ENCODE measurements around the gene GPR3. TPM values are rescaled to one million over a fixed set of nuclear protein-coding genes. Genes with fewer than 3 reads are reported as not detected.

The GPR3 gene
- total and polyA plus RNA-seq, 9 donors = 0.18 to 1.1 (median 0.84) TPM

DNA sequence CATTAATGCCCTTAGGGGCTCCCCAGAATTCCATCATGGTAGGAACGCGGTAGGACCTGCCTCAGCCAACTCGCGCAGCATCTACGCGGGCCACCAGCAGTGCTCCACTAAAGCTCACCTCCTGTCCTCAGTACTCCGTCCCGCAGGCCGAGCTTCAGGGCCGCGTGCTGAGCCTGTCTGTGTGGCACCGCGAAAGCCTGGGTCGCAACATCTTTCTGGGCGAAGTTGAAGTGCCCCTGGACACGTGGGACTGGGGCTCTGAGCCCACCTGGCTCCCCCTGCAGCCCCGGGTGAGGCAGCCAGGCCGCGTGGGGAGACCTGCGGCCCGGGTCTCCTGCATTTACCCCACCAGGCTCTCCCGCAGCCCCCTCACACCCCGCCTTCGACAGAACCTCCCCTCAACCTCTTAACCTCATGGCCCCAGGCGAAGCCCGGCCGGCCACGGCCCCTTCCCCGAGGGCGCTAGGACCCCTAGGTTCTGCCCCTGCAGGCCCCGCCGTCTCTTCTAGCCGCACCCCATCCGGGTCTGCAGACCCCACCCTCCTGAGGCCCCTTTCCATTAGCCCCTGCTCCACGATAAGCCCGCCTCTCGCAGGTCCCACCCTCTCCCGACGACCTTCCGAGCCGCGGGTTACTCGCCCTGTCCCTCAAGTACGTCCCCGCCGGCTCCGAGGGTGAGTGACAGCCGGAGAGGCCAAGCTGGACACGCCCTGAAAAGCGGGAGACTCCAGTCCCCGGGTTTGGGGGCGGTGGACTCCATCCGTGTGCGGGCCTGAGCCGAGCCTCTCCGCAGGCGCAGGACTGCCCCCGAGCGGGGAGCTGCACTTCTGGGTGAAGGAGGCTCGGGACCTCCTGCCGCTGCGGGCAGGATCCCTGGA, 41.5 kb upstream of the GPR3 start:
- Histone ChIP-seq H3K27me3 (ENCODE audit: control insufficient read depth, insufficient read depth, low read length) (peaks cover 37% of the 10 kb centered on the region), H3K4me3 (ENCODE audit: low read length) (peak overlapping the region; percentile 25), H3K9me3 (replicated peaks; ENCODE audit: control insufficient read depth, low read depth, low read length) (no peaks in the 10 kb centered on the region), H3K27ac (ENCODE audit: low read length) (no peak overlapping the region), H3K4me1 (ENCODE audit: control insufficient read depth, insufficient read depth, low read length) (peaks cover 21% of the 10 kb centered on the region), H3K36me3 (ENCODE audit: control insufficient read depth, insufficient read depth, low read length) (peaks cover 7% of the 10 kb centered on the region)
- whole genome bisulfite sequencing (ENCODE audit: insufficient coverage) = 10% methylated on average over 55 of the region's 62 CpGs
- DNase-seq = peak; percentile 71

DNA sequence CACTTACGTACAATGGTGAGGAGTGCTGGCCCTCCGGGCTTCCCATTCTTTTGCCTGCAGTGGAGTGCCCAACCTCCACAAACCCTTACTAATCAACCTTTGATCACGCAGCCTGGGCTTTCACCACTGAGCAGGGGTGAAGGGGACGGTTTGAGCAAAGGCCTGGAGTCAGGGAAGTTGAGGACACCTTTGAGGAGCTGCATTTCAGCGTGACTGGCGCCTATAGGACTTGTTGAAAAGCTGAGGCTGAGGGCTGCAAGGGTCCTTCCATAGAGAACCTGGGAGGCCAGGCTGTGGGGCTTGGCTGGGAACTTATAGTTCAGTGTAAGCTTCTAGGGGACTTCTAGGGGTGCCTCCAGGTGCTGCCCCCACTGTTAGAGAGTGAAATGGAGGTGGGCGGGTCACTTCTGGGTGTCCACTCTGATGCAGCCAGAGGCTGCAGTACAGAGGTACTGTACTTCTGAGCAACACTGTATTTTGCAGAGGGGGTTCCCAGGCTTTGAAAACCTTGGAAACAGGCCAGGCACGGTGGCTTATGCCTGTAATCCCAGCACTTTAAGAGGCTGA, 40.8 kb upstream of the GPR3 start:
- H3K4me3 ChIP-seq (ENCODE audit: low read length) = no peak overlapping the region
- 46% methylated on average over 5 of the region's 8 CpGs for WGBS (ENCODE audit: insufficient coverage)
- H3K9me3 ChIP-seq (replicated peaks; ENCODE audit: control insufficient read depth, low read depth, low read length) = no peaks in the 10 kb centered on the region
- peaks cover 34% of the 10 kb centered on the region for H3K27me3 ChIP-seq (ENCODE audit: control insufficient read depth, insufficient read depth, low read length)
- peaks cover 21% of the 10 kb centered on the region for H3K4me1 ChIP-seq (ENCODE audit: control insufficient read depth, insufficient read depth, low read length)
- DNase-seq = no peak
- no peak overlapping the region for H3K27ac ChIP-seq (ENCODE audit: low read length)
- peaks cover 10% of the 10 kb centered on the region for H3K36me3 ChIP-seq (ENCODE audit: control insufficient read depth, insufficient read depth, low read length)

DNA sequence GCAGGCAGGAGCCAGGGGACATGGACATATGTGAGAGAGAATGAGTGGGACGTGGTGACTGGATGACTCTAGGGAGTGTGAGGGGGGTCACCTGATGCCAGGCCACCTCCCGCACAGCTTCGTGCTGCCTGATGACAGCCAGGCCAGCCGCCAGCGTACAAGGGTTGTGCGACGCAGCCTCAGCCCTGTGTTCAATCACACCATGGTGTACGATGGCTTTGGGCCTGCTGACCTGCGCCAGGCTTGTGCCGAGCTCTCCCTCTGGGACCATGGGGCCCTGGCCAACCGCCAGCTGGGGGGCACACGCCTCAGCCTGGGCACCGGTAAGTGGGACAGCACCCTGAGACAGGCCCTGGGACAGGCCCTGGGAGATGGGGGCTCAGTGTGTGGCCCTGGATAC, 39.3 kb upstream of the GPR3 start:
- no peak overlapping the region for H3K27ac ChIP-seq (ENCODE audit: low read length)
- 83% methylated on average over 13 of the region's 13 CpGs for WGBS (ENCODE audit: insufficient coverage)
- H3K4me1 ChIP-seq (ENCODE audit: control insufficient read depth, insufficient read depth, low read length) = peaks cover 33% of the 10 kb centered on the region
- H3K27me3 ChIP-seq (ENCODE audit: control insufficient read depth, insufficient read depth, low read length) = peaks cover 37% of the 10 kb centered on the region
- peaks cover 14% of the 10 kb centered on the region for H3K36me3 ChIP-seq (ENCODE audit: control insufficient read depth, insufficient read depth, low read length)
- H3K4me3 ChIP-seq (ENCODE audit: low read length) = no peak overlapping the region
- DNase-seq = no peak
- H3K9me3 ChIP-seq (replicated peaks; ENCODE audit: control insufficient read depth, low read depth, low read length) = no peaks in the 10 kb centered on the region

DNA sequence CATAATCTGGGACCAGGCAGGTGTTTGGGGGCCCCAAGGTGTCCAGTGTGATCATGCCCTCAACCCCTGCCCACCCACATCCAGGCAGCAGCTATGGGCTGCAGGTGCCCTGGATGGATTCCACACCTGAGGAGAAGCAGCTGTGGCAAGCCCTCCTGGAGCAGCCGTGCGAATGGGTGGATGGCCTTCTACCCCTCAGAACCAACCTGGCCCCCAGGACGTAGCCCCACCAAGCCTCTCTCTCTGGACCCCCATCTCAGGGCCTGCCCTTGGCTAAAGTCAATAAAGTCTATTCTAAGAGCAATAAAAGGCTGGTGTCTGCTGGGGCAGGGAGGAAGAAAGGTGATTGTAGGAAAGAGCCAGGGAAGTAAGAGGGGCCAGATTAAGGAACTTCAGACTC, 38.8 kb upstream of the GPR3 start:
- peaks cover 38% of the 10 kb centered on the region for H3K27me3 ChIP-seq (ENCODE audit: control insufficient read depth, insufficient read depth, low read length)
- H3K4me1 ChIP-seq (ENCODE audit: control insufficient read depth, insufficient read depth, low read length) = peaks cover 33% of the 10 kb centered on the region
- 64% methylated on average over 2 of the region's 3 CpGs for WGBS (ENCODE audit: insufficient coverage)
- peaks cover 14% of the 10 kb centered on the region for H3K36me3 ChIP-seq (ENCODE audit: control insufficient read depth, insufficient read depth, low read length)
- H3K9me3 ChIP-seq (replicated peaks; ENCODE audit: control insufficient read depth, low read depth, low read length) = no peaks in the 10 kb centered on the region
- no peak overlapping the region for H3K27ac ChIP-seq (ENCODE audit: low read length)
- no peak for DNase-seq
- no peak overlapping the region for H3K4me3 ChIP-seq (ENCODE audit: low read length)

DNA sequence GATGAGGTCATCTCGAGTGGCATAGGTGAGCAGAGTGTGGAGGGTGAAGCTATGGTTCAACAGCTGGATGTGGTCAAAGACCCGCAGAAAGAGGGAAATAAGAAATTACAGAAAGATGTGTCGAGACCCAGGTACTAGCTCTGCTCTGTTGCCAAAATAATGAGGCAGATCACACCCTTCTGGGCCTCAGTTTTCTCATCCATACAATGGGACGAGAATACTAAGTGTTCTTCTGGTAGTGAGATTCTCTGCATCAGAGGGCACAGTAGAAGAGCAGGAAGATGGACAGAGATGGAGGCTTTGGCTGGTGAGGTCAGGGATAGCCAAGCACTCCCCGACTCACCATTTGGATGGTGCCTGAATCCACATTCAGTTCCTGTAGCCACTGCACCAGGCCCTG, 36.7 kb upstream of the GPR3 start:
- peaks cover 14% of the 10 kb centered on the region for H3K36me3 ChIP-seq (ENCODE audit: control insufficient read depth, insufficient read depth, low read length)
- H3K4me1 ChIP-seq (ENCODE audit: control insufficient read depth, insufficient read depth, low read length) = peaks cover 29% of the 10 kb centered on the region
- no peak for DNase-seq
- peaks cover 31% of the 10 kb centered on the region for H3K27me3 ChIP-seq (ENCODE audit: control insufficient read depth, insufficient read depth, low read length)
- H3K9me3 ChIP-seq (replicated peaks; ENCODE audit: control insufficient read depth, low read depth, low read length) = no peaks in the 10 kb centered on the region
- H3K4me3 ChIP-seq (ENCODE audit: low read length) = no peak overlapping the region
- 84% methylated on average over 4 of the region's 5 CpGs for WGBS (ENCODE audit: insufficient coverage)
- H3K27ac ChIP-seq (ENCODE audit: low read length) = no peak overlapping the region

DNA sequence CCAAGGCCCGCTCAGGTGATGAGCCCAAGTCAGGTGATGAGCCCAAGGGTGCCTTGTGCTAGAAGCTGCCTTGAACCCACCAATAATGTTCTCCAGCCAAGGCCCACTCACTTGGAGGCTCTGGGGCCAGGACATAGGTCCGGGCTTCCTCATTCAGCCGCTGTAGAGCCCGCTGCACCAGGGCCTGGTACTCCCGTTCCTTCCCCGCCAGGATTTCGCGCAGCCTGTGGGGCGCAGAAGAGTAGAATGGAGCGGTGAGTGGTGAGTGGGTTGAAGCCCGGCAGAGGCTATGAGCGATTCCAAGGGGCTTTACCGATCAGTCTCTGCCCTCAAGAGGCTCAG, 36.2 kb upstream of the GPR3 start:
- Histone ChIP-seq H3K4me3 (ENCODE audit: low read length) (no peak overlapping the region), H3K36me3 (ENCODE audit: control insufficient read depth, insufficient read depth, low read length) (peaks cover 14% of the 10 kb centered on the region), H3K27me3 (ENCODE audit: control insufficient read depth, insufficient read depth, low read length) (peaks cover 26% of the 10 kb centered on the region), H3K9me3 (replicated peaks; ENCODE audit: control insufficient read depth, low read depth, low read length) (no peaks in the 10 kb centered on the region), H3K27ac (ENCODE audit: low read length) (no peak overlapping the region), H3K4me1 (ENCODE audit: control insufficient read depth, insufficient read depth, low read length) (peaks cover 24% of the 10 kb centered on the region)
- DNase-seq = no peak
- WGBS (ENCODE audit: insufficient coverage) = 84% methylated on average over 13 of the region's 13 CpGs

DNA sequence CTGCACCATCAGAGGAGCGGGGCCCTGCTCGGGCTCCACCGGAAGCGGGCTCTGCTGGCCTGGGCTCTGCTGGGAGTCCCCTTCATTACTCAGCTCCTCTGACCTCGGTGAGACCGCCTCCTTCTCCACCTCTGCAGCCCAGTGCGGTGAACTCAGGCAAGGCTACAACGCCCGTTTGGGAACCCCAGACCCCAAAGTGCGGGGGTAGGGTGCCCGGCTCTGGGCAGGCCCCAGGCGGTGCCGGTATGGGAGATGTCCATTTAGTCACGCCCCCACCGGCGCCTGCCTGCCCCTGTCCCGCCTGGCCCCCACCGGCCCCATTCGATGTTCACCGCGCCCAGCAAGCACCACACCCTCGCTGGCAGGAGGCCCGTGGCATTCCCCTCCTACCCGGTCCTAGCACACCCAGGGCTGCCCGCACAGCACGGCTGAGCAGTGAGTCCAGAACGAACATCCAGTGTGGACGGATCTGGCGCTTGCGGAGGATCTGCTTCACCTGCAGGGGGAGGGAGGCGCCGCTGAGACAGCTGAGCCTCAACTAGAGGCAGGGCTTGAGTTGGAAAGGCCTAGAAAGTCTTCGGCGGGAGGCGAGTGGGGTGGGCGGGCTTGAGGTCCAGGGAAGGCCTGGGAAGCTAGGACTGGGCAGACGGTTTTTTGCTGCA, 35.7 kb upstream of the GPR3 start:
- no peak for DNase-seq
- Histone ChIP-seq H3K9me3 (replicated peaks; ENCODE audit: control insufficient read depth, low read depth, low read length) (no peaks in the 10 kb centered on the region), H3K36me3 (ENCODE audit: control insufficient read depth, insufficient read depth, low read length) (peaks cover 19% of the 10 kb centered on the region), H3K4me3 (ENCODE audit: low read length) (no peak overlapping the region), H3K4me1 (ENCODE audit: control insufficient read depth, insufficient read depth, low read length) (peaks cover 22% of the 10 kb centered on the region), H3K27me3 (ENCODE audit: control insufficient read depth, insufficient read depth, low read length) (peaks cover 21% of the 10 kb centered on the region), H3K27ac (ENCODE audit: low read length) (no peak overlapping the region)
- 63% methylated on average over 34 of the region's 37 CpGs for WGBS (ENCODE audit: insufficient coverage)

DNA sequence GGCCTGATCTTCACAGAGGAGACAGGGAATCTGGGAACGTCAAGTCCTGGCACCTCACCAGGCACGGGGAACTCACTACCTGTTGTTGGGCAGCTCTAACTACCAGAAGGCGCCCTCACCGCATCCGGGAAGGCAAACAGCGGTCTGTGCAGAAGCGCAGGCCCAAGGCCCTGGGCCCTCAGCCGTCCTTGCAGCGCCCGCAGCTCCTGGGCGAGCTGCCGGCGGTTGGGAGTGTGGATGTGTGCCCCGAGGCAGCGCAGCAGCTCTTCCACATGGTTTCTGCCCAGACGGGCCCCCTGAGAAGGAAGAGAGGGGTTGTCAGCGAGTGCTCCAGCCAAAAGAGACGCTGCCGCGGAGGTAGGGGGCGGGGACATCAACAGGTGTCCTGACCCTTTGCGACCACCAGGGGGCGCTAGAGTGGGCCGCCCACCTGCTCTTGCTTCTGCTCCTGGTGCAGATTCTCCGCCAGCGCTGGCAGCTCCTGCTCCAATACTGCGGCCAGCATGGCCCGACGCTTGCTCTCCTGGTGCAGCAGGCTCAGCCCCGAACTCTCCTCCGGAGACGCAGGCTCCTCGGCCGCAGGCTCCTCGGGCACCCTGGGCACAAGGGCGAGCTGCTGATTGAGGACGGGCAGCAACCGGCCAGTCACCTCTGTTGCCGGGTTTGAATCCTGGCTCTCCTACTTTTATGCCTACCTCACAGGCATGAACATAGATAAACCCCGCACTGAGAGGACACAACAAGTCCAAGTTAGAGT, 35.0 kb upstream of the GPR3 start:
- peaks cover 21% of the 10 kb centered on the region for H3K27me3 ChIP-seq (ENCODE audit: control insufficient read depth, insufficient read depth, low read length)
- H3K9me3 ChIP-seq (replicated peaks; ENCODE audit: control insufficient read depth, low read depth, low read length) = no peaks in the 10 kb centered on the region
- WGBS (ENCODE audit: insufficient coverage) = 23% methylated on average over 38 of the region's 40 CpGs
- no peak overlapping the region for H3K27ac ChIP-seq (ENCODE audit: low read length)
- H3K4me1 ChIP-seq (ENCODE audit: control insufficient read depth, insufficient read depth, low read length) = peaks cover 22% of the 10 kb centered on the region
- H3K36me3 ChIP-seq (ENCODE audit: control insufficient read depth, insufficient read depth, low read length) = peaks cover 22% of the 10 kb centered on the region
- peak; percentile 76 for DNase-seq
- H3K4me3 ChIP-seq (ENCODE audit: low read length) = peak overlapping the region; percentile 13

DNA sequence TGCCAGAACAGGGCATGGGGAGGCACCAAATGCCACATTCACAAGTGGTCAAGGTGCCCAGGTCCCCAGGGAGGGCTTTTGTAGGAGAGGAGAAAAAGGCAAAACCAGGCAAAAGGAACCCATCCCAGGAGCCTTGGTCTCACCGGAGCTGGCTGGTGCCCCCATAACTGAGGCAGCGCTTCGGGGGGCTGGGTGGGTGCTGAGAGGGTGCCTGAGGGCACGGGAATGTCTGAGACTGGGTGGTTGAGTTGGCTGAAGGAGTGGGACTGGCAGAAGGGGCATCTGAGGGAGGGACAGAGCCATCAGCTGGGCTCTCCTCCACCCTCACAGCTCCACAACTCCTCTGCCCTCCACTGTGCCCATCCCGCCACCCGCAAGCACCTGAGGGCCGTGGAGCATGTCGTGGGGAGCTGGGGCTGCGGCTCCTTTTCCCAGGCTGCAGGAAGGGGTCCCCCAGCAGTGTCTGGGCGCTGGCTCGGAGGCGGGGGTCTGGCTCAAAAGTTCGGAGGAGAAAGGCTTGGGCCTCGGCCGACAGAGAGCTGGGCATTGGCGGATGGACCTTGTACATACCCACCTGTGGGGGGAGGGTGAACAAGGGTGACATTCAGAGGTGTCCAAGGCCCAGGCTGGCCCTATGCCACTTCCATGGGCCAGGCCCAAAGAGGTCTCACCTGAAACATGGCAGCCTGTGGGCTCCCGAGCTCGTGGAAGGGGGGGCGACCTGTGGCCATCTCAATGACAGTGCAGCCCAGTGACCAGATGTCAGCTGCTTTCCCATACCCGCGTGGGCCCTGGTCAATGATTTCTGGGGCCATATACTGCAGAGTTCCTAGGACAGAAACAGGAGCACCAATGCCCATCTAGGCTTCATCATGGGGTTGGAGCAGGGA, 34.1 kb upstream of the GPR3 start:
- WGBS (ENCODE audit: insufficient coverage) = 89% methylated on average over 13 of the region's 21 CpGs
- H3K27me3 ChIP-seq (ENCODE audit: control insufficient read depth, insufficient read depth, low read length) = peaks cover 21% of the 10 kb centered on the region
- no peak for DNase-seq
- H3K9me3 ChIP-seq (replicated peaks; ENCODE audit: control insufficient read depth, low read depth, low read length) = no peaks in the 10 kb centered on the region
- H3K4me1 ChIP-seq (ENCODE audit: control insufficient read depth, insufficient read depth, low read length) = peaks cover 22% of the 10 kb centered on the region
- H3K4me3 ChIP-seq (ENCODE audit: low read length) = no peak overlapping the region
- H3K27ac ChIP-seq (ENCODE audit: low read length) = no peak overlapping the region
- peaks cover 30% of the 10 kb centered on the region for H3K36me3 ChIP-seq (ENCODE audit: control insufficient read depth, insufficient read depth, low read length)
